ENCODE results near the gene LMO7.

DNA sequence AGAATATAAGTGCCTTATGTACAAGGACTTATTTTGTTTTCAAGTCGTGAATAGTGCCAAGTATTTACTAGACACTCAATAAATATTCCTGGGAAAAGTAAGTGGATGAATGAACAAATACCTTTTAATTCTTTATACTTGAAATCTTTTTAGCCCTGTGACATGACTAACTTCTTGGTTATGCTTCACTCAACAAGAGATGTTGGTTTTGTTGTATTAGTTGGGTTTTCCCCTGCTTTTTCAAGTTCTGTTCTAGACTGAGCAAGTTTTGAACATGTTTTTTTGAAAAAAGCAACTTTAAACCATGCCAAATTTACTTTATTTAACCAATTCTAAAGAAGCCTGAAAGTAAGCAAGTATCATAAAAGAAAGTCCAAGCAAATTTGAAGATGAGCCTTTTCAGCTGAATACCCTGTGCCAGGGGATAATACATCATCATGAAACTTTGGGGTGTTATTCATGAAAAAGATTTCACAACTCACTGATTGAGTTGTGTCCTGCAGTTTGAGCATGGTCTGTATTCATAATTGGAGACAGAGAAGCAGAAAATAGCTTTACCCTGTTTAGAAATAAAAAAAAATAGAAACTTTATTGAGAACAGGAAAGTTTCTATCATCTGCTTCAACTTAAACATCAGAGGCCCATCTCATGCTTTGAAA lies 11.1 kb downstream of the LMO7 start:
- no peak for TF ChIP-seq POLR2A (IDR thresholded peaks at IDR 0.05)
- TF ChIP-seq CTCF (IDR thresholded peaks at IDR 0.05) = no peak

All from testis (tissue), 2 donors.